HG02981 (cell line): ENCODE measurements around the gene FADS6.

Experiments
- ATAC-seq: cut with Tn5 transposase; IDR thresholded peaks from one replicate; pipeline ENCODE4 v1.9.1; 2021; ENCODE audit warnings: mild to moderate bottlenecking, moderate library complexity; ENCODE audit not compliant: unreplicated experiment

The FADS6 gene

GRCh38 chr17:74892974-74893911, at the start of gene FADS6:
TSS of gene FADS6 (minus strand) at chr17:74893633. CDS start at chr17:74893595, 38 bp downstream.
- ATAC-seq: no peak

GRCh38 chr17:74941128-74941725, 47.8 kb upstream of the FADS6 start:
- ATAC-seq: no peak

- no peak for ATAC-seq
Measured at GRCh38 chr17:74939534-74939933, 46.1 kb upstream of the FADS6 start.

GRCh38 chr17:74938194-74938950, 44.9 kb upstream of the FADS6 start:
- ATAC-seq: no peak

- no peak for ATAC-seq
Measured at GRCh38 chr17:74937064-74938051, 43.9 kb upstream of the FADS6 start.

GRCh38 chr17:74936470-74936799, 43.0 kb upstream of the FADS6 start:
- ATAC-seq: no peak

GRCh38 chr17:74935585-74936469, 42.4 kb upstream of the FADS6 start, which contains the start of gene OTOP3:
TSS of gene OTOP3 (plus strand) at chr17:74935898. CDS start at chr17:74935922, 24 bp downstream.
- no peak for ATAC-seq

GRCh38 chr17:74935048-74935447, 41.6 kb upstream of the FADS6 start:
- no peak for ATAC-seq

- ATAC-seq: no peak
Measured at GRCh38 chr17:74930535-74931036, 37.2 kb upstream of the FADS6 start.

- no peak for ATAC-seq
Measured at GRCh38 chr17:74928786-74929185, 35.4 kb upstream of the FADS6 start.

- no peak for ATAC-seq
Measured at GRCh38 chr17:74925242-74925641, 31.8 kb upstream of the FADS6 start.

GRCh38 chr17:74924250-74924948, 31.0 kb upstream of the FADS6 start, which contains the start of gene OTOP2:
TSS of gene OTOP2 (plus strand) at chr17:74924273. CDS start at chr17:74924633, 360 bp downstream.
- no peak for ATAC-seq

GRCh38 chr17:74923538-74924249, 30.3 kb upstream of the FADS6 start:
- no peak for ATAC-seq

- no peak for ATAC-seq
Measured at GRCh38 chr17:74922694-74923537, 29.5 kb upstream of the FADS6 start, which contains the start of gene USH1G. TSS of gene USH1G (minus strand) at chr17:74923255. CDS start at chr17:74923073, 182 bp downstream.

- no peak for ATAC-seq
Measured at GRCh38 chr17:74922172-74922571, 28.7 kb upstream of the FADS6 start.

GRCh38 chr17:74921769-74922168, 28.3 kb upstream of the FADS6 start:
- no peak for ATAC-seq
